Measurements from ENCODE around the gene SIGLEC14.
"Not testable (repeated sequence)": the region's sequence is repeated elsewhere in the genome, so short reads cannot be mapped to it uniquely, and the experiment has no call there.

The SIGLEC14 gene

DNA sequence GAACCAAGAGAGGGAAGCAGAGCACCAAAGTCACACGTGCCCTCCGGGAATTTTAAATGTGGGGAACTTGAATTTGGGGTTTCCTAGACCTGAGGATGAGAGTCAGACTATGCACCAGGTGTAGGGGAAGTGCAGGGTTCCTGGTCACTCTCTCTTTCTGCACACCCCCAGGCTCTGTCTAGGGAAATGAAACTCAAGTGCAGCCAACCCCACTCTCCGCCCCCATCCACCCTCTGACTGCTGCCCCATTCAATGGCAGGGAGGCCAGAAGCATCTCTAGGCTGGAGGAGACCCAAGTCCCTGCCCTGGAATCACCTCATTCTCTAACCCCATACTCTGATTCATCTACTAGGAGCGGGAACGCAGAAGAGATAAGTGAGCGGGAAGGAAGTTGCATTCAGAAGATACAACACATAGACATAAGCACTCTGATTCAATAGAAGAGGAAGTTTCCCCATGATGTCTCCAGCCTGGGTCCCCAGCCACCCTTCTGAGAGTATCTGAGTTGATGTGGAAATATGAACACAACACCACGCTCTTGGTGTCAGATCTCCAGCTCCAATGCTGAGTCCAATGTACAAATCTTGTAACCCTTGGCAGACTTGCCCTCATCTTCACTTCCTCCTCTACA lies 4.7 kb upstream of the SIGLEC14 start:
- TF ChIP-seq GATA2 (IDR thresholded peaks at IDR 0.05; ENCODE audit: low read depth, low read length) (no peak), GATA3 (IDR thresholded peaks at IDR 0.05; ENCODE audit: low read depth, low read length) (no peak)

DNA sequence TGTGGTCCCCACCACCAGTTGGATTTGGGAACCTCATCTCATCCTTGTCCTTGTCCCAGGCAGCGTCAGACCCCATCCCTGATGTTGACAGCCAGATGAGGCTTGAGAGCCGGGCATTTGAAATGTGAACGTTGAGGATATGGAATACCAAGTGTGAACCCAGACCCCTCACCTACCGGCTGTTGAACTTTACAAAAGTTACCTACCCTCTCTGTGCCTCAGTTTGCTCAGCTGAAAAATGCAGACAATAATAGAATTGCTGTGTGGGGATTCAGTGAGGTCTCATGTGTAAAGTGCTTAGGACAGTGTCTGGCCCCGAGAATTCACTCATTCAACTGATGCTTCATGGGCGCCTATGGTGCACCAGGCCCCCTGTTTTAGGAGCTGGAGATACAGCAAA lies 693 bp upstream of the SIGLEC14 start:
- no peak for TF ChIP-seq GATA3 (IDR thresholded peaks at IDR 0.05; ENCODE audit: low read depth, low read length)
- no peak for TF ChIP-seq GATA2 (IDR thresholded peaks at IDR 0.05; ENCODE audit: low read depth, low read length)

DNA sequence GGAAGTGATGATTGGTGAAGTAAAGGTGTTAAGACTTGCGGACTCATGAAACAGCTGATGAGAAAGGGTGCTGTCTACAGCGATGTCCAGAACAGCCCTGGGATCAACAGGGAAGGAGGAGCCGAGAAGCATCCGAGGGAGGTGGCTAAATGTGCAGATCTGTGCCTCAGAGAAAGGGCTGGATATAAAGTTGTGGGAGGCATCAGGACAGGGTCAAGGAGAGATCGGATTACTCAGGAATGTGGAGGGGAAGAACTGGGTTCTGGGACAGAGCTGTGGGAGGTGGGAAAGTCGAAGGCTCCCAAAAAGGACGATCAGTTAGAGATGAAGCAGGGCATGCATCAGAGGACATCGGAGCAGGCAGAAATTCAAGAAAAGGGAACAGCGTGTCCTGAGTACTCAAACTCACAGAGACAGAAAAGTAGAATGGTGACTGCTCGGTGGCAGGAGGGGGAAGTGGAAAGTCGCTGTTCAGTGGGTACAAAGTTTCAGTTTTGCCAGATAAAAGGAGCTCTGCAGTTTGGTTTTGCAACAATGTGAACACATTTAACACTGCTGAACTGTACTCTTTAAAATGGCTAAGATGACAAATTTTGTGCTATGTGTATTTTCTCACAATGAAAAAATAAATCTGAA lies 1.9 kb downstream of the SIGLEC14 start:
- TF ChIP-seq GATA3 (IDR thresholded peaks at IDR 0.05; ENCODE audit: low read depth, low read length) (no peak), GATA2 (IDR thresholded peaks at IDR 0.05; ENCODE audit: low read depth, low read length) (no peak)

DNA sequence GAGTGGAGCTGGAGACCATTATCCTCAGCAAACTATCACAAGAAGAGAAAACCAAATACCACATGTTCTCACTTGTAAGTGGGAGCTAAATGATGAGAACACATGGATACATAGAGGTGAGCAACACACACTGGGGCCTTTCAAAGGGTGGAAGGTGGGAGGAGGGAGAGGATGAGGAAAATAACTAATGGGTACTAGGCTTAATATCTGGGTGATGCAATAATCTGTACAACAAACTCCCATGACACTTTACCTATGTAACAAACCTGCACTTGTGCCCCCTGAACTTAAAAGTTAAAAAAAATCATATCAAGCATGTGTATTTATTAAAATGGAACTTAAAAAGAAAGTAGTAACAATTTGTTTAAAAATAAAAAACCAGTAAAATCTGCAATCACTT lies 5.0 kb downstream of the SIGLEC14 start:
- TF ChIP-seq GATA2 (IDR thresholded peaks at IDR 0.05; ENCODE audit: low read depth, low read length) (no peak), GATA3 (IDR thresholded peaks at IDR 0.05; ENCODE audit: low read depth, low read length) (no peak)

DNA sequence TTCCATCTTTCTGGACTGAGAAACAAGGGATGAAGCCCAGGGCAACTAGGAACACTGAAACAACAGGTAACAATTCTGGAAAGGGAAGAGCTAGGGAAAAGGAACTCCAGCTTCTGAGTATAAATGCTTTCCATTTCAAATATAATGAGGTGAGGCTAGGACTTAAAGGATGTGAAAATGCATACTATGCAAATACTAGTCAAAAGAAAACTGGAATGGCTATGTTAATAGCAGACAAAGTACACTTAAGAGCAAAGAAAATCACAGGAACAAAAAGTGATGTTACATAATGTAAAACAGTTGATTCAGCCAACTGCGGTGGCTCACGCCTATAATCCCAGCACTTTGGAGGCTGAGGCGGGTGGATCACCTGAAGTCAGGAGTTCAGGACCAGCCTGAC lies 6.2 kb downstream of the SIGLEC14 start:
- TF ChIP-seq GATA3 (IDR thresholded peaks at IDR 0.05; ENCODE audit: low read depth, low read length) (no peak), GATA2 (IDR thresholded peaks at IDR 0.05; ENCODE audit: low read depth, low read length) (no peak)

DNA sequence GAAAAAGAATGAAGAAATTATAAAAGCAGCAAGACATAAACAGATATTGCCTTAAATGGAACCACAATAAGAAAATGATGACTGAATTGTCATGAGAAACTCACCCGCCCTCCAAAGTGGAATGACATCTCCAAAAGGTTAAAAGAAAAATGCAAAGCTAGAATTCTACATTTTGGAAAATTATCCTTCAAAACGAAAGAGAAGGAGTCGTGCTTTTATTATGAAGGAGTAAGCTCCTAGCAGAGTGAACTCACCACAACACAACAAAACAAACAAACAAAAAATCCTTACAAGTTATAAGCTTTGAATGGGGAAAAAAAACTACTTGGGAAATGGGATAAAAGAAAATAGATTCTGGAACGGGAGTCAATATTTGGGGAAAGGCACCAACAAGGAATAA lies 6.7 kb downstream of the SIGLEC14 start:
- TF ChIP-seq GATA2 (IDR thresholded peaks at IDR 0.05; ENCODE audit: low read depth, low read length) (no peak), GATA3 (IDR thresholded peaks at IDR 0.05; ENCODE audit: low read depth, low read length) (no peak)

DNA sequence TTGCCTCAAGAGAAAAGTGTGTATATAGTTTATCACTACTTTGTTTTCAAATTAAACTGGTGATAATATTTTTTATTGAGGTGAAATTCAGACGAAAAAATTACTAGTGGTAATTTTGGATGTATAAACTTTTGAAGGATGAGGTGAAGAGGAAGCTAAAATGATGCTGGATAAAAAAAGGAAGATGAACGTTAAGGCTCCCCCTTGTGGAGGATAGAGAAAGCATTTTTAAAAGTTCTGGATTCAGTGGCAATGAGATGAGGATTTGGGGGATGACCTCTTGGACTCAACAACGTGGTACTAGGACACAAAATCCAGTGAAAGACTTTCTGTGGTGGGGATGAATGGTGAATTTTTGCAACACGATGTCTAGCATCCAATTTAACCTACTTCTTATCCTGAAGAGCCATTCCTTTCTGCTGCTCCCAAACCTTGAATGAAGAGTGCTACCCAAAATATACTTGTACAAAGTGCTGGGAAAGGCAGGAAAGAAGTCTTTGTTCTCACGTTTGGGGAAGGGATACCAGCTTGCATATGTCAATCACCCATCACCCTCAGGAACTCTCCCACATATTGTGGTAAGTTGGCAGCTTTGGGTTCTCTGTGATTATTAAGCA lies 9.2 kb downstream of the SIGLEC14 start:
- TF ChIP-seq GATA2 (IDR thresholded peaks at IDR 0.05; ENCODE audit: low read depth, low read length) (no peak), GATA3 (IDR thresholded peaks at IDR 0.05; ENCODE audit: low read depth, low read length) (no peak)

DNA sequence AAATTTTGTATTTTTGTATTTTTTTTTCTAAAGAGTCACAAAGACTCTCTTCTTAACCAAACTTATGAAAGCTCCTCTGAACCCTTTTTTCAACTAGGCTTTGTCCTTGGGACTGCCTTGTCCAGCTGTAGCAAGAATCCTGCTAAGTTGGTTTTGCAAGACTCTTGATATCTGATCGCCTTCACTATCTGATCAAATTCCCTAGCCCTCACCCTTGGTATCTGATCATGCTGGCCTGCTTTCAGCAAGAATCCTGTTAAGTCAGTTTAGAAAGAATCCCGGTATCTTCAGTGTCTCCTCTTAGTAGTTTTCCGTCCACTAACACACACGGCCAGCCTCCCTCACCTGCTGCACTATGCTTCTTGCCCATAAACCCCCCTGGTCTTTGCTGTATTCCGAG lies 14.5 kb downstream of the SIGLEC14 start:
- TF ChIP-seq GATA3 (IDR thresholded peaks at IDR 0.05; ENCODE audit: low read depth, low read length) (no peak), GATA2 (IDR thresholded peaks at IDR 0.05; ENCODE audit: low read depth, low read length) (no peak)

DNA sequence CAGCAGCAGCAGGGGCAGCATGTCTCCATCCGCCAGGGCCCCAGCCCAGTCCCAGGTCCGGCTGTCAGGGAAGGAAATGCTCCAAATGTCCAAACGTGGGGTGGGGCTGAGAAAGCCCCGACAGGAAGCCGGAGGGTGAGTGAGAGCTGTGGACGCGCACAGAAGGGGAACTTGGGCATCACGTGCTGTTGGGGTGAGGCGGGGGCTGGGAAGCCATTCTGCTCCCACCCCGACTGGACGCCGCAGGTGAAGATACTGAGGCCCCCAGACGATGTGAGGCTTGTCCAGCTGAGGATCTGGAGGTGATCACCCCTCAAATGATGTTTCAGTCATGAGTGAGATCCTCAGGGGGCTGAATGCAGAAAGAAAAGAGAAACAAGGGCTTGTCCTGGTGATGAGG lies 16.3 kb downstream of the SIGLEC14 start, which contains the start of gene SIGLEC5:
TSS of gene SIGLEC5 (minus strand) at position 87 of the 400 bp plus-strand sequence. CDS start at position 21, 66 bp downstream.
- TF ChIP-seq GATA3, GATA2 (IDR thresholded peaks at IDR 0.05; ENCODE audit: low read depth, low read length): not testable (repeated sequence)

DNA sequence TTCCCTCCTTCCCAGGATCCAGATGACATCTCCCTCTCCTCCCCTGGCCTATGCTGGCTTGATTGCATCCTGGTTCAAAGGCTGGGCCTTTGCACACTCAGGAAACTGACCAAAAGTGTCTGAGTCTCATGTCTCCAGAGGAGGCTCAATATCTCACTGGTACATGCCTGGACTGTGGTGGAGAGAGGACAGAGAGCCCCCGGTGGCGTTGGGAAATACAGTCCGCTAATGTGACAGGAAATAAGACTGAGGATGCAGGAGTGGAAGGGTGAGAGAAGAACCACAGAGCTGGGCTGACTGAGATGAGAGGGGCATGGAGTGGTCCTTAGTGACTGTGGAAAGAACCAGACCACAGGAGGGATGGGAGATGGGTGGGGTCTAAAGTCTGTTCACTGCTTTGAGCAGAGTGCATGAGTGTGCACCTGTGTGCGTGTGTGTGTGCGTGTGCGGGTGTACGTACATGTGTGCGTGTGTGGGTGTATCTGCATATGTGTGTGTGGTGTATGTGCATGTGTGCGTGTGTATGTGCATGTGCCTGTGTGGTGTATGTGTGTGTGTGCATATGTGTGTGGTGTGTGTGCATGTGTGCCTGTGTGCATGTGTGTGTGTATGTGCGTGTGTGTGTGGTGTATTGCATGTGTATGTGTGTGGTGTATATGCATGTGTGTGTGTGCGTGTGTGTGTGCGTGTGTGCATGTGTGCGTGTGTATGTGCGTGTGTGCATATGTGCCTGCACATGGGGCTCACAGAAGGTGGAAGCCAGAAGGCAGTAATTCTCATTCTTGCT lies 18.3 kb downstream of the SIGLEC14 start:
- no peak for TF ChIP-seq GATA2 (IDR thresholded peaks at IDR 0.05; ENCODE audit: low read depth, low read length)
- TF ChIP-seq GATA3 (IDR thresholded peaks at IDR 0.05; ENCODE audit: low read depth, low read length): no peak

DNA sequence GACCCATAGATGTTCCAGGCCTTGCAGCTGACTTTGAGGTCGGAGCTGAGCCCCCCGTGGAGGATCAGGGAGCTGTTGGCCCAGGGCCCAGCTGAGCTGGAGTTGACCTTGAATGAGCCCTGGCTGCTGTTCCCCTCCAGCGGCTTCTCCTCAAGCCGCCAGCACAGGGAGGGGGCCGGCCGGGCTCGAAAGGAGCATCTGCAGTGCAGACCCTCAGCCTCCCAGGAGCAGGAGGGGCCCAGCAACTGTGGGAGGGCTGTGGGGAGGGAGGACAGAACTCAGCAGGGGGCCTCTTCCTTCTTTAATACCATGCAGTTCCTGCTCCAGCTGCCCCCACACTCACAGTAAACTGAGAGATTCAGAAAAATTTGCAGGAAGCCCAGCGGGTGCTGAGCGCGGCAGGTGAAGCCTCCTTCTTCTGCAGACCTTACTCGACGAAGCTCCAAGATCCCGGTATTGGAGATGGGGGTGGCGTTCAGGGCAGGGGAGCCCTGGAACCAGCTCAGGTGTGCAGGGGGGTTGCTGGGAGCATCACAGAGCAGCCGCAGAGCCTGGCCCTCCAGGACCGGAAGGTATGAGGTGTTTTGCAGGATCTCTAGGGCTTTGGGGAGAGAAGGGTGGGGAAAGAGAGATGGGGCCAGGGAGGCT lies 19.0 kb downstream of the SIGLEC14 start:
- TF ChIP-seq GATA3 (IDR thresholded peaks at IDR 0.05; ENCODE audit: low read depth, low read length): no peak
- TF ChIP-seq GATA2 (IDR thresholded peaks at IDR 0.05; ENCODE audit: low read depth, low read length): no peak

DNA sequence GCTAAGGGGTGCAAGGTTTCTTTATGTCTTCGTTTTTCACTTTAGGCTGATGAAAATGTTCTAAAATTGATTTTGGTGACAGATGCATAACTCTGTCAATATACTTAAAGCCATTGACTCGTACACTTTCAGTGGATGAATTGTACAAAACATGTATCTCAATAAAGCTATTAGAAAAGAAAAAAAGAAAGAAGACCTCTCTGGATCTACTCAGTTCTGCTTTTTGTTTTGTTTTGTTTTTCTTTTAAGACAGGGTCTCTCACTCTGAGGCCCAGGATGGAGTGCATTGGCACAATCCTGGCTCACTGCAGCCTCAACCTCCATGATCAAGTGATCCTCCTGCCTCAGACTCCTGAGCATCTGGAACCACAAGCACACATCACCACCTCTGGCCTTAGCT lies 19.9 kb downstream of the SIGLEC14 start:
- TF ChIP-seq GATA3 (IDR thresholded peaks at IDR 0.05; ENCODE audit: low read depth, low read length): no peak
- no peak for TF ChIP-seq GATA2 (IDR thresholded peaks at IDR 0.05; ENCODE audit: low read depth, low read length)

DNA sequence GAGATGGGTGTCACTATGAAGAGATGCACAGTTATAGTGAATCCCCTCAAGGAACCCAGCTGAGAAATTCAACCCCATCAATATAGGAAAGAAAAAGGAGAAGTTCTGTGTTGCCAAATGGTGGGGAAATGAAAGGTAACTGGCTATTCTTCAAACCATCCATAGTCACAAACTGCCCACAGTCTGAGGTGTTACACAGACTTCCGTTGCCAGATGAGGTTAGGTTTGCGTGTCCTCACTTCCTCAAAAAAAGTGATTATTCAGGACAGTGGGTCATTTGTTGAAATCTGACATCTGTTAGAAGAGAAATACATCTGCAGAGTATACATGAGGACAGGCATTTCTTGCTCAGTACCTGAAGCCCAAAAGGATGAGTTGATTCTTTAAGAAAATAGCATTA lies 25.4 kb downstream of the SIGLEC14 start:
- no peak for TF ChIP-seq GATA3 (IDR thresholded peaks at IDR 0.05; ENCODE audit: low read depth, low read length)
- no peak for TF ChIP-seq GATA2 (IDR thresholded peaks at IDR 0.05; ENCODE audit: low read depth, low read length)

DNA sequence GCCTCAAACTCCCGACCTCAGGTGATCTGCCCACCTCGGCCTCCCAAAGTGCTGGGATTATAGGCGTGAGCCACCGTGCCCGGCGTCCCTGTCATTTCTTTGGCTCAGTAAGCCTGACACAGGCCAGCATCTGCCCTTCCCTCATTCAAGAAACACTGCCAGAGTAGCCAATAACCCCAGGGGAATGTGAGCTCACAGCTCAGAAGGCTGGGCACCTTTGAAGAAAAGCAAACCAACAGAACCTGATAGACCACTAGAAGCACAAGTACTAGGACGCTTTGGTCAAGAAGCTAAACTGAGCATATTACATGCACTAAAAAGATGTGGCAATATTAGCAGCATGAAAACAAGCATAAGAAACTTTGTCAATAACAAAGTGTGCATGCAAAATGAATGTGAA lies 30.6 kb downstream of the SIGLEC14 start:
- TF ChIP-seq GATA3 (IDR thresholded peaks at IDR 0.05; ENCODE audit: low read depth, low read length) (no peak), GATA2 (IDR thresholded peaks at IDR 0.05; ENCODE audit: low read depth, low read length) (no peak)
